GM19193 (cell line): ENCODE results near the gene CALD1.

Experiments
- POLR2A ChIP-seq: IDR thresholded peaks from 4 replicates; pipeline ENCODE4 v1.6.1; 2011; ENCODE audit not compliant: insufficient read depth, insufficient read length; ENCODE audit errors: extremely low read depth

The CALD1 gene

GRCh38 chr7:134845461-134845860 lies 66.0 kb downstream of the CALD1 start:
- no peak for TF ChIP-seq POLR2A

GRCh38 chr7:134847851-134848588 lies 68.6 kb downstream of the CALD1 start:
- TF ChIP-seq POLR2A: no peak

GRCh38 chr7:134850066-134850465 lies 70.6 kb downstream of the CALD1 start:
- no peak for TF ChIP-seq POLR2A

- TF ChIP-seq POLR2A: no peak
These were observed 71.7 kb downstream of the CALD1 start for GRCh38 chr7:134851141-134851540.

GRCh38 chr7:134852625-134853024 lies 73.2 kb downstream of the CALD1 start:
- TF ChIP-seq POLR2A: no peak

GRCh38 chr7:134854816-134855215 lies 75.4 kb downstream of the CALD1 start:
- TF ChIP-seq POLR2A: no peak

GRCh38 chr7:134855442-134855841 lies 76.0 kb downstream of the CALD1 start:
- no peak for TF ChIP-seq POLR2A

GRCh38 chr7:134856091-134856490 lies 76.7 kb downstream of the CALD1 start:
- TF ChIP-seq POLR2A: no peak

GRCh38 chr7:134856691-134857090 lies 77.3 kb downstream of the CALD1 start:
- TF ChIP-seq POLR2A: no peak

GRCh38 chr7:134857958-134858357 lies 78.5 kb downstream of the CALD1 start:
- no peak for TF ChIP-seq POLR2A

- TF ChIP-seq POLR2A: no peak
These were observed 80.3 kb downstream of the CALD1 start for GRCh38 chr7:134859783-134860182.

GRCh38 chr7:134865001-134865845 lies 85.8 kb downstream of the CALD1 start:
- TF ChIP-seq POLR2A: no peak

GRCh38 chr7:134866617-134867016 lies 87.2 kb downstream of the CALD1 start:
- TF ChIP-seq POLR2A: no peak

GRCh38 chr7:134870156-134870555 lies 90.7 kb downstream of the CALD1 start:
- TF ChIP-seq POLR2A: no peak

GRCh38 chr7:134870781-134871180 lies 91.3 kb downstream of the CALD1 start:
- no peak for TF ChIP-seq POLR2A

GRCh38 chr7:134873253-134873652 lies 93.8 kb downstream of the CALD1 start:
- no peak for TF ChIP-seq POLR2A
